ENCODE data around the gene KLHDC10.
"Not testable (repeated sequence)": the region's sequence is repeated elsewhere in the genome, so short reads cannot be mapped to it uniquely, and the experiment has no call there.

KLHDC10 gene

GRCh38 chr7:130113887-130114286, 43.6 kb downstream of the KLHDC10 start:
- DNase-seq (ENCODE audit: low read depth in 1 of 2, low spot score in 1 of 2) = no peak

- no peak for DNase-seq (ENCODE audit: low read depth in 1 of 2, low spot score in 1 of 2)
Measured at GRCh38 chr7:130114374-130114773, 44.0 kb downstream of the KLHDC10 start.

GRCh38 chr7:130114776-130115175, 44.4 kb downstream of the KLHDC10 start:
- no peak for DNase-seq (ENCODE audit: low read depth in 1 of 2, low spot score in 1 of 2)

- no peak for DNase-seq (ENCODE audit: low read depth in 1 of 2, low spot score in 1 of 2)
Measured at GRCh38 chr7:130118294-130118693, 48.0 kb downstream of the KLHDC10 start.

- DNase-seq (ENCODE audit: low read depth in 1 of 2, low spot score in 1 of 2) = no peak
Measured at GRCh38 chr7:130118801-130119200, 48.5 kb downstream of the KLHDC10 start.

GRCh38 chr7:130123501-130123900, 53.2 kb downstream of the KLHDC10 start:
- no peak for DNase-seq (ENCODE audit: low read depth in 1 of 2, low spot score in 1 of 2)

GRCh38 chr7:130124711-130125110, 54.4 kb downstream of the KLHDC10 start:
- no peak for DNase-seq (ENCODE audit: low read depth in 1 of 2, low spot score in 1 of 2)

GRCh38 chr7:130126840-130127239, 56.5 kb downstream of the KLHDC10 start:
- not testable (repeated sequence) for DNase-seq (ENCODE audit: low read depth in 1 of 2, low spot score in 1 of 2)

GRCh38 chr7:130127404-130127803, 57.1 kb downstream of the KLHDC10 start:
- DNase-seq (ENCODE audit: low read depth in 1 of 2, low spot score in 1 of 2) = no peak

- no peak for DNase-seq (ENCODE audit: low read depth in 1 of 2, low spot score in 1 of 2)
Measured at GRCh38 chr7:130127821-130128317, 57.5 kb downstream of the KLHDC10 start.

GRCh38 chr7:130129011-130129411, 58.7 kb downstream of the KLHDC10 start:
- DNase-seq (ENCODE audit: low read depth in 1 of 2, low spot score in 1 of 2) = no peak

GRCh38 chr7:130131191-130131834, 61.0 kb downstream of the KLHDC10 start:
- DNase-seq (ENCODE audit: low read depth in 1 of 2, low spot score in 1 of 2) = no peak

- no peak for DNase-seq (ENCODE audit: low read depth in 1 of 2, low spot score in 1 of 2)
Measured at GRCh38 chr7:130131964-130132875, 61.9 kb downstream of the KLHDC10 start.

GRCh38 chr7:130133029-130133782, 62.9 kb downstream of the KLHDC10 start:
- no peak for DNase-seq (ENCODE audit: low read depth in 1 of 2, low spot score in 1 of 2)

GRCh38 chr7:130134106-130134636, 63.8 kb downstream of the KLHDC10 start:
- DNase-seq (ENCODE audit: low read depth in 1 of 2, low spot score in 1 of 2) = no peak

GRCh38 chr7:130134726-130135125, 64.4 kb downstream of the KLHDC10 start:
- no peak for DNase-seq (ENCODE audit: low read depth in 1 of 2, low spot score in 1 of 2)

GRCh38 chr7:130135208-130136205, 65.2 kb downstream of the KLHDC10 start:
- no peak for DNase-seq (ENCODE audit: low read depth in 1 of 2, low spot score in 1 of 2)

GRCh38 chr7:130136579-130137167, 66.3 kb downstream of the KLHDC10 start:
- DNase-seq (ENCODE audit: low read depth in 1 of 2, low spot score in 1 of 2) = no peak

- no peak for DNase-seq (ENCODE audit: low read depth in 1 of 2, low spot score in 1 of 2)
Measured at GRCh38 chr7:130137207-130137606, 66.9 kb downstream of the KLHDC10 start.
